HepG2 (cell line): ENCODE data around the gene PLEKHH1. TPM values are rescaled to one million over a fixed set of nuclear protein-coding genes. Genes with fewer than 3 reads are reported as not detected.
A peak's percentile ranks its signal among the peaks of the same experiment; 100 is the strongest.

Experiments used
- ADNP ChIP-seq: sonication (generic); formaldehyde crosslinking; IDR thresholded peaks from 2 replicates; pipeline ENCODE4 v1.4.0; 2020; ENCODE audit warnings: missing genetic modification reagents
- EP300 ChIP-seq, 3 experiments: sonication (generic) in 1 of 3; formaldehyde crosslinking in 1 of 3; IDR thresholded peaks; 2 replicates each; pipeline versions ENCODE4 v1.5.1 to v1.6.1; 2011 to 2020; ENCODE audit warnings: low read depth in 2 of 3, low read length in 2 of 3, borderline replicate concordance in 1 of 3, improper control_type of control experiment in 1 of 3, mild to moderate bottlenecking in 1 of 3, missing genetic modification reagents in 1 of 3, moderate library complexity in 1 of 3
- KDM4B ChIP-seq: sonication (generic); formaldehyde crosslinking; IDR thresholded peaks from 2 replicates; pipeline ENCODE4 v1.4.0; 2020; ENCODE audit warnings: missing genetic modification reagents
- NCOA1 ChIP-seq: sonication (generic); formaldehyde crosslinking; IDR thresholded peaks from 2 replicates; pipeline ENCODE4 v1.9.0; 2021; ENCODE audit warnings: missing genetic modification reagents
- RBAK ChIP-seq: sonication (generic); formaldehyde crosslinking; IDR thresholded peaks from 2 replicates; pipeline ENCODE4 v1.5.1; 2020; ENCODE audit warnings: mild to moderate bottlenecking, missing genetic modification reagents
- SIX1 ChIP-seq: sonication (generic); formaldehyde crosslinking; IDR thresholded peaks from 2 replicates; pipeline ENCODE4 v1.4.0; 2020; ENCODE audit warnings: missing genetic modification reagents, borderline replicate concordance
- XBP1 ChIP-seq: sonication (generic); formaldehyde crosslinking; IDR thresholded peaks from 2 replicates; pipeline ENCODE4 v1.5.0; 2020; ENCODE audit warnings: missing genetic modification reagents
- ZNF331 ChIP-seq: sonication (generic); formaldehyde crosslinking; IDR thresholded peaks from 2 replicates; pipeline ENCODE4 v1.4.0; 2020; ENCODE audit warnings: missing genetic modification reagents
- ZNF510 ChIP-seq: sonication (generic); formaldehyde crosslinking; IDR thresholded peaks from 2 replicates; pipeline ENCODE4 v1.4.0; 2020; ENCODE audit warnings: low read depth, mild to moderate bottlenecking, missing genetic modification reagents
- ZNF616 ChIP-seq: sonication (generic); formaldehyde crosslinking; IDR thresholded peaks from 2 replicates; pipeline ENCODE4 v1.5.0; 2020; ENCODE audit warnings: low read depth, mild to moderate bottlenecking, missing genetic modification reagents
- ZNF737 ChIP-seq: sonication (generic); formaldehyde crosslinking; IDR thresholded peaks from 2 replicates; pipeline ENCODE4 v1.5.0; 2020; ENCODE audit warnings: missing genetic modification reagents, mild to moderate bottlenecking, borderline replicate concordance
- ZNF768 ChIP-seq: sonication (generic); formaldehyde crosslinking; IDR thresholded peaks from 2 replicates; pipeline ENCODE4 v1.4.0; 2020; ENCODE audit warnings: missing genetic modification reagents
- ZNF782 ChIP-seq: sonication (generic); formaldehyde crosslinking; IDR thresholded peaks from 2 replicates; pipeline ENCODE4 v1.4.0; 2020; ENCODE audit warnings: missing genetic modification reagents, mild to moderate bottlenecking, borderline replicate concordance
- ZNF891 ChIP-seq: sonication (generic); formaldehyde crosslinking; IDR thresholded peaks from 2 replicates; pipeline ENCODE4 v1.5.0; 2020; ENCODE audit warnings: mild to moderate bottlenecking, missing genetic modification reagents
- polyA plus RNA-seq, 8 experiments: library from polyadenylated mRNA; depleted of rRNA in 3 of 8; stranded (reverse) in 7 of 8; unstranded in 1 of 8; fragments of >200 nt; fragmentation: Illumina TruSeq in 4 of 8; extraction: Trizol in 4 of 8; gene quantifications; 2 replicates each; pipeline versions ENCODE4 v1.2.1 to v1.2.3, GENCODE V29; 2011 to 2016; ENCODE audit warnings: low read depth in 4 of 8, missing spikeins in 1 of 8, mixed read lengths in 1 of 8; ENCODE audit not compliant: insufficient read depth in 1 of 8
- total RNA-seq, 5 experiments: library from RNA; depleted of rRNA; stranded (reverse); fragments of >200 nt; fragmentation: Illumina TruSeq; extraction: Trizol; gene quantifications; 2 replicates each; pipeline ENCODE4 v1.2.3, GENCODE V29; 2016; ENCODE audit warnings: low read depth in 1 of 5
- TF ChIP-seq, protein P1 (sequence below): sonication (generic); formaldehyde crosslinking; IDR thresholded peaks from 2 replicates; pipeline ENCODE4 v1.4.0; 2020; ENCODE audit warnings: low read depth, missing genetic modification reagents
- TF ChIP-seq, protein P2 (sequence below): fragments of 450-650 bp; IDR thresholded peaks from 2 replicates; pipeline ENCODE4 v1.6.1; 2016
- TF ChIP-seq, protein P3 (sequence below): sonication (generic); formaldehyde crosslinking; IDR thresholded peaks from 2 replicates; pipeline ENCODE4 v1.5.0; 2020; ENCODE audit warnings: missing genetic modification reagents
- TF ChIP-seq, protein P4 (sequence below): IDR thresholded peaks from 2 replicates; pipeline ENCODE4 v1.4.0; 2020; ENCODE audit warnings: mild to moderate bottlenecking, missing genetic modification reagents
- TF ChIP-seq, protein P5 (sequence below): sonication (generic); formaldehyde crosslinking; IDR thresholded peaks from 2 replicates; pipeline ENCODE4 v1.8.1; 2023; ENCODE audit warnings: missing genetic modification reagents, inconsistent platforms, borderline replicate concordance

Gene PLEKHH1
- total and polyA plus RNA-seq, 2 of the 13 experiments (the other 11 are each of a cell fraction or from before 2014, with no cell fraction given): 8.6 to 15.8 TPM

DNA sequence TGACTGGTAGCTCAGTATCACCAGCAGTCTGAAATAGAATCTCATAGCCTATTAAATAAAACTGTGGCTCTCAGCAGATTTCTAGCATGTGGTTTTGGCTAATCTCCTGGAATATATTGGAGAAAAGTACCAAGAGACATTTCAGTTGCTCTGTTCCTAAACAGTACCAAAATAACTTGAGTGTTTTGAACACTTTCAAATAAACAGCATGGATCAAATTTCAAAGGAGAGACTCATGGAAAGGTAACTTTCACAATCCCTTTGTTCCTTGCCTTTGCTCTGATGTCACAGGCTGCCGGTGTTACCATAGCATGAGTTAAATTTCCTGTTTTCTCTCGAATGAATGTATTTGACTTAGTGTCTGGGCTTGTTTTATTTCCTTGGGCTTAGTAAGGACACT, 90.0 kb downstream of the PLEKHH1 start (continued):
- TF ChIP-seq, protein P1, sequence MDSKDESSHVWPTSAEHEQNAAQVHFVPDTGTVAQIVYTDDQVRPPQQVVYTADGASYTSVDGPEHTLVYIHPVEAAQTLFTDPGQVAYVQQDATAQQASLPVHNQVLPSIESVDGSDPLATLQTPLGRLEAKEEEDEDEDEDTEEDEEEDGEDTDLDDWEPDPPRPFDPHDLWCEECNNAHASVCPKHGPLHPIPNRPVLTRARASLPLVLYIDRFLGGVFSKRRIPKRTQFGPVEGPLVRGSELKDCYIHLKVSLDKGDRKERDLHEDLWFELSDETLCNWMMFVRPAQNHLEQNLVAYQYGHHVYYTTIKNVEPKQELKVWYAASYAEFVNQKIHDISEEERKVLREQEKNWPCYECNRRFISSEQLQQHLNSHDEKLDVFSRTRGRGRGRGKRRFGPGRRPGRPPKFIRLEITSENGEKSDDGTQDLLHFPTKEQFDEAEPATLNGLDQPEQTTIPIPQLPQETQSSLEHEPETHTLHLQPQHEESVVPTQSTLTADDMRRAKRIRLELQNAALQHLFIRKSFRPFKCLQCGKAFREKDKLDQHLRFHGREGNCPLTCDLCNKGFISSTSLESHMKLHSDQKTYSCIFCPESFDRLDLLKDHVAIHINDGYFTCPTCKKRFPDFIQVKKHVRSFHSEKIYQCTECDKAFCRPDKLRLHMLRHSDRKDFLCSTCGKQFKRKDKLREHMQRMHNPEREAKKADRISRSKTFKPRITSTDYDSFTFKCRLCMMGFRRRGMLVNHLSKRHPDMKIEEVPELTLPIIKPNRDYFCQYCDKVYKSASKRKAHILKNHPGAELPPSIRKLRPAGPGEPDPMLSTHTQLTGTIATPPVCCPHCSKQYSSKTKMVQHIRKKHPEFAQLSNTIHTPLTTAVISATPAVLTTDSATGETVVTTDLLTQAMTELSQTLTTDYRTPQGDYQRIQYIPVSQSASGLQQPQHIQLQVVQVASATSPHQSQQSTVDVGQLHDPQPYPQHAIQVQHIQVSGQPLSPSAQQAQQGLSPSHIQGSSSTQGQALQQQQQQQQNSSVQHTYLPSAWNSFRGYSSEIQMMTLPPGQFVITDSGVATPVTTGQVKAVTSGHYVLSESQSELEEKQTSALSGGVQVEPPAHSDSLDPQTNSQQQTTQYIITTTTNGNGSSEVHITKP (CRISPR knock-in tag): no peak
- TF ChIP-seq ZNF891 (CRISPR knock-in tag) (no peak), RBAK (CRISPR knock-in tag) (no peak), XBP1 (CRISPR knock-in tag) (no peak), ZNF782 (CRISPR knock-in tag) (no peak), ADNP (no peak), ZNF616 (no peak), ZNF768 (CRISPR knock-in tag) (no peak), KDM4B (CRISPR knock-in tag) (no peak), SIX1 (peak; percentile 92), ZNF737 (CRISPR knock-in tag) (no peak), ZNF510 (CRISPR knock-in tag) (no peak), NCOA1 (no peak), EP300 (IDR thresholded peaks at IDR 0.05; ENCODE audit: low read depth in 2 of 2, low read length in 2 of 2) (peak in 1 of 2 experiments; percentile 61; a peak in 1 of 4 replicates), EP300 (CRISPR knock-in tag; IDR thresholded peaks at IDR 0.05; ENCODE audit: borderline replicate concordance) (no peak), ZNF331 (CRISPR knock-in tag) (no peak)
- TF ChIP-seq, protein P2, sequence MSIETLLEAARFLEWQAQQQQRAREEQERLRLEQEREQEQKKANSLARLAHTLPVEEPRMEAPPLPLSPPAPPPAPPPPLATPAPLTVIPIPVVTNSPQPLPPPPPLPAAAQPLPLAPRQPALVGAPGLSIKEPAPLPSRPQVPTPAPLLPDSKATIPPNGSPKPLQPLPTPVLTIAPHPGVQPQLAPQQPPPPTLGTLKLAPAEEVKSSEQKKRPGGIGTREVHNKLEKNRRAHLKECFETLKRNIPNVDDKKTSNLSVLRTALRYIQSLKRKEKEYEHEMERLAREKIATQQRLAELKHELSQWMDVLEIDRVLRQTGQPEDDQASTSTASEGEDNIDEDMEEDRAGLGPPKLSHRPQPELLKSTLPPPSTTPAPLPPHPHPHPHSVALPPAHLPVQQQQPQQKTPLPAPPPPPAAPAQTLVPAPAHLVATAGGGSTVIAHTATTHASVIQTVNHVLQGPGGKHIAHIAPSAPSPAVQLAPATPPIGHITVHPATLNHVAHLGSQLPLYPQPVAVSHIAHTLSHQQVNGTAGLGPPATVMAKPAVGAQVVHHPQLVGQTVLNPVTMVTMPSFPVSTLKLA: no peak
- TF ChIP-seq, protein P3, sequence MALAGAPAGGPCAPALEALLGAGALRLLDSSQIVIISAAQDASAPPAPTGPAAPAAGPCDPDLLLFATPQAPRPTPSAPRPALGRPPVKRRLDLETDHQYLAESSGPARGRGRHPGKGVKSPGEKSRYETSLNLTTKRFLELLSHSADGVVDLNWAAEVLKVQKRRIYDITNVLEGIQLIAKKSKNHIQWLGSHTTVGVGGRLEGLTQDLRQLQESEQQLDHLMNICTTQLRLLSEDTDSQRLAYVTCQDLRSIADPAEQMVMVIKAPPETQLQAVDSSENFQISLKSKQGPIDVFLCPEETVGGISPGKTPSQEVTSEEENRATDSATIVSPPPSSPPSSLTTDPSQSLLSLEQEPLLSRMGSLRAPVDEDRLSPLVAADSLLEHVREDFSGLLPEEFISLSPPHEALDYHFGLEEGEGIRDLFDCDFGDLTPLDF (CRISPR knock-in tag): no peak
- TF ChIP-seq, protein P4, sequence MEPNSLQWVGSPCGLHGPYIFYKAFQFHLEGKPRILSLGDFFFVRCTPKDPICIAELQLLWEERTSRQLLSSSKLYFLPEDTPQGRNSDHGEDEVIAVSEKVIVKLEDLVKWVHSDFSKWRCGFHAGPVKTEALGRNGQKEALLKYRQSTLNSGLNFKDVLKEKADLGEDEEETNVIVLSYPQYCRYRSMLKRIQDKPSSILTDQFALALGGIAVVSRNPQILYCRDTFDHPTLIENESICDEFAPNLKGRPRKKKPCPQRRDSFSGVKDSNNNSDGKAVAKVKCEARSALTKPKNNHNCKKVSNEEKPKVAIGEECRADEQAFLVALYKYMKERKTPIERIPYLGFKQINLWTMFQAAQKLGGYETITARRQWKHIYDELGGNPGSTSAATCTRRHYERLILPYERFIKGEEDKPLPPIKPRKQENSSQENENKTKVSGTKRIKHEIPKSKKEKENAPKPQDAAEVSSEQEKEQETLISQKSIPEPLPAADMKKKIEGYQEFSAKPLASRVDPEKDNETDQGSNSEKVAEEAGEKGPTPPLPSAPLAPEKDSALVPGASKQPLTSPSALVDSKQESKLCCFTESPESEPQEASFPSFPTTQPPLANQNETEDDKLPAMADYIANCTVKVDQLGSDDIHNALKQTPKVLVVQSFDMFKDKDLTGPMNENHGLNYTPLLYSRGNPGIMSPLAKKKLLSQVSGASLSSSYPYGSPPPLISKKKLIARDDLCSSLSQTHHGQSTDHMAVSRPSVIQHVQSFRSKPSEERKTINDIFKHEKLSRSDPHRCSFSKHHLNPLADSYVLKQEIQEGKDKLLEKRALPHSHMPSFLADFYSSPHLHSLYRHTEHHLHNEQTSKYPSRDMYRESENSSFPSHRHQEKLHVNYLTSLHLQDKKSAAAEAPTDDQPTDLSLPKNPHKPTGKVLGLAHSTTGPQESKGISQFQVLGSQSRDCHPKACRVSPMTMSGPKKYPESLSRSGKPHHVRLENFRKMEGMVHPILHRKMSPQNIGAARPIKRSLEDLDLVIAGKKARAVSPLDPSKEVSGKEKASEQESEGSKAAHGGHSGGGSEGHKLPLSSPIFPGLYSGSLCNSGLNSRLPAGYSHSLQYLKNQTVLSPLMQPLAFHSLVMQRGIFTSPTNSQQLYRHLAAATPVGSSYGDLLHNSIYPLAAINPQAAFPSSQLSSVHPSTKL: 0 out of 2 replicates have a peak, but pooled peaks have one; percentile 15
- TF ChIP-seq, protein P5, sequence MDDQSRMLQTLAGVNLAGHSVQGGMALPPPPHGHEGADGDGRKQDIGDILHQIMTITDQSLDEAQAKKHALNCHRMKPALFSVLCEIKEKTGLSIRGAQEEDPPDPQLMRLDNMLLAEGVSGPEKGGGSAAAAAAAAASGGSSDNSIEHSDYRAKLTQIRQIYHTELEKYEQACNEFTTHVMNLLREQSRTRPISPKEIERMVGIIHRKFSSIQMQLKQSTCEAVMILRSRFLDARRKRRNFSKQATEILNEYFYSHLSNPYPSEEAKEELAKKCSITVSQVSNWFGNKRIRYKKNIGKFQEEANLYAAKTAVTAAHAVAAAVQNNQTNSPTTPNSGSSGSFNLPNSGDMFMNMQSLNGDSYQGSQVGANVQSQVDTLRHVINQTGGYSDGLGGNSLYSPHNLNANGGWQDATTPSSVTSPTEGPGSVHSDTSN (CRISPR knock-in tag): no peak
